H1 (cell line): Measurements from ENCODE around the gene RPUSD3.

Source experiments
- ATF2 ChIP-seq: IDR thresholded peaks from 2 replicates; pipeline ENCODE4 v1.6.1; 2012; ENCODE audit warnings: low read length, inconsistent platforms
- CTCF ChIP-seq, 3 experiments: IDR thresholded peaks; 1 replicate in 2 of 3; 2 replicates in 1 of 3; pipeline versions ENCODE4 v1.5.1 to v1.6.1; 2011; ENCODE audit warnings: low read length in 3 of 3, mild to moderate bottlenecking in 3 of 3, inconsistent platforms in 2 of 3, low read depth in 1 of 3, moderate library complexity in 1 of 3; ENCODE audit not compliant: insufficient read depth in 1 of 3; ENCODE audit errors: control extremely low read depth in 1 of 3
- EP300 ChIP-seq, 2 experiments: IDR thresholded peaks; 1 replicate in 1 of 2; 2 replicates in 1 of 2; pipeline ENCODE4 v1.6.1; 2011 to 2012; ENCODE audit warnings: low read depth in 2 of 2, low read length in 2 of 2, mild to moderate bottlenecking in 2 of 2, borderline replicate concordance in 1 of 2, inconsistent platforms in 1 of 2, moderate library complexity in 1 of 2
- EZH2 ChIP-seq: fragments of 200-600 bp; sonication (generic); IDR thresholded peaks from 2 replicates; pipeline ENCODE4 v1.7.1; 2012; ENCODE audit warnings: low read depth, mild to moderate bottlenecking, moderate library complexity, low read length, inconsistent platforms; ENCODE audit not compliant: severe bottlenecking
- HDAC6 ChIP-seq: IDR thresholded peaks from one replicate; pipeline ENCODE4 v1.7.1; 2012; ENCODE audit warnings: low read depth, mild to moderate bottlenecking, inconsistent platforms, low read length, moderate library complexity
- KDM1A ChIP-seq: fragments of 200-600, 300-600 bp; sonication (generic); IDR thresholded peaks from 2 replicates; pipeline ENCODE4 v1.7.1; 2016; ENCODE audit warnings: mild to moderate bottlenecking, low read length, borderline replicate concordance
- MAX ChIP-seq: IDR thresholded peaks from 2 replicates; pipeline ENCODE4 v1.6.1; 2012; ENCODE audit warnings: inconsistent platforms
- RAD21 ChIP-seq, 2 experiments: IDR thresholded peaks in 1 of 2; conservative IDR thresholded peaks in 1 of 2; 2 replicates each; pipeline ENCODE4 v1.6.1; 2011; ENCODE audit warnings: low read depth in 2 of 2, low read length in 2 of 2, improper control_type of control experiment in 1 of 2, inconsistent platforms in 1 of 2, mild to moderate bottlenecking in 1 of 2, moderate library complexity in 1 of 2
- RFX5 ChIP-seq: IDR thresholded peaks from 2 replicates; pipeline ENCODE4 v1.6.1; 2011; ENCODE audit warnings: low read depth, low read length, improper control_type of control experiment, borderline replicate concordance
- TAF1 ChIP-seq: IDR thresholded peaks from 2 replicates; pipeline ENCODE4 v1.6.1; 2011; ENCODE audit warnings: mild to moderate bottlenecking, low read depth, low read length

GRCh38 chr3:9879830-9880549 lies 36.2 kb upstream of the RPUSD3 start, which contains the start of gene CIDEC:
- TF ChIP-seq CTCF (IDR thresholded peaks at IDR 0.05; ENCODE audit: control extremely low read depth in 1 of 3, insufficient read depth in 1 of 3, low read depth in 1 of 3, low read length in 3 of 3): no peak
- TF ChIP-seq KDM1A: no peak
- no peak for TF ChIP-seq TAF1
- no peak for TF ChIP-seq RFX5
- no peak for TF ChIP-seq RAD21 (IDR thresholded peaks at IDR 0.05 in 1 of 2, conservative IDR thresholded peaks at IDR 0.05 in 1 of 2; ENCODE audit: low read depth in 2 of 2, low read length in 2 of 2)
- TF ChIP-seq EP300 (IDR thresholded peaks at IDR 0.05; ENCODE audit: borderline replicate concordance in 1 of 2, low read depth in 2 of 2, low read length in 2 of 2): no peak
- no peak for TF ChIP-seq ATF2
- no peak for TF ChIP-seq HDAC6
- TF ChIP-seq MAX: no peak
- no peak for TF ChIP-seq EZH2
